ENCODE results near the gene NOTCH3.

GRCh38 chr19:15234431-15235130 lies 33.8 kb upstream of the NOTCH3 start:
- TF ChIP-seq REST (IDR thresholded peaks at IDR 0.05; ENCODE audit: low read depth): no peak
- no peak for TF ChIP-seq POLR2A (IDR thresholded peaks at IDR 0.05; ENCODE audit: borderline replicate concordance, extremely low read depth, insufficient read depth, insufficient read length)
- TF ChIP-seq, protein P1, sequence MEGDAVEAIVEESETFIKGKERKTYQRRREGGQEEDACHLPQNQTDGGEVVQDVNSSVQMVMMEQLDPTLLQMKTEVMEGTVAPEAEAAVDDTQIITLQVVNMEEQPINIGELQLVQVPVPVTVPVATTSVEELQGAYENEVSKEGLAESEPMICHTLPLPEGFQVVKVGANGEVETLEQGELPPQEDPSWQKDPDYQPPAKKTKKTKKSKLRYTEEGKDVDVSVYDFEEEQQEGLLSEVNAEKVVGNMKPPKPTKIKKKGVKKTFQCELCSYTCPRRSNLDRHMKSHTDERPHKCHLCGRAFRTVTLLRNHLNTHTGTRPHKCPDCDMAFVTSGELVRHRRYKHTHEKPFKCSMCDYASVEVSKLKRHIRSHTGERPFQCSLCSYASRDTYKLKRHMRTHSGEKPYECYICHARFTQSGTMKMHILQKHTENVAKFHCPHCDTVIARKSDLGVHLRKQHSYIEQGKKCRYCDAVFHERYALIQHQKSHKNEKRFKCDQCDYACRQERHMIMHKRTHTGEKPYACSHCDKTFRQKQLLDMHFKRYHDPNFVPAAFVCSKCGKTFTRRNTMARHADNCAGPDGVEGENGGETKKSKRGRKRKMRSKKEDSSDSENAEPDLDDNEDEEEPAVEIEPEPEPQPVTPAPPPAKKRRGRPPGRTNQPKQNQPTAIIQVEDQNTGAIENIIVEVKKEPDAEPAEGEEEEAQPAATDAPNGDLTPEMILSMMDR (IDR thresholded peaks at IDR 0.05 in 2 of 3, conservative IDR thresholded peaks at IDR 0.05 in 1 of 3; ENCODE audit: borderline replicate concordance in 1 of 3, insufficient read depth in 1 of 3, low read depth in 2 of 3, low read length in 2 of 3): no peak
- no peak for TF ChIP-seq ATF3 (IDR thresholded peaks at IDR 0.05)
- no peak for TF ChIP-seq EZH2 (IDR thresholded peaks at IDR 0.05)
- TF ChIP-seq RAD21 (IDR thresholded peaks at IDR 0.05; ENCODE audit: low read depth): no peak
- no peak for TF ChIP-seq EZH2phosphoT487 (IDR thresholded peaks at IDR 0.05; ENCODE audit: borderline replicate concordance)
- no peak for TF ChIP-seq SP1 (IDR thresholded peaks at IDR 0.05; ENCODE audit: low read depth)
- no peak for TF ChIP-seq MAX (IDR thresholded peaks at IDR 0.05)
